NCI-H2171 treated with DMSO at 0.1 percent for 48 hours (cell line): ENCODE measurements around the gene CACNA2D4.

Source experiments
- DNase-seq: peaks from one replicate; lab custom pipeline; 2025; lab: John Stamatoyannopoulos, UW

Gene CACNA2D4

GRCh38 chr12:1919284-1919683 is 832 bp upstream of the CACNA2D4 start:
- DNase-seq: no peak

- no peak for DNase-seq
Observed at GRCh38 chr12:1918884-1919236, 408 bp upstream of the CACNA2D4 start.

DNA sequence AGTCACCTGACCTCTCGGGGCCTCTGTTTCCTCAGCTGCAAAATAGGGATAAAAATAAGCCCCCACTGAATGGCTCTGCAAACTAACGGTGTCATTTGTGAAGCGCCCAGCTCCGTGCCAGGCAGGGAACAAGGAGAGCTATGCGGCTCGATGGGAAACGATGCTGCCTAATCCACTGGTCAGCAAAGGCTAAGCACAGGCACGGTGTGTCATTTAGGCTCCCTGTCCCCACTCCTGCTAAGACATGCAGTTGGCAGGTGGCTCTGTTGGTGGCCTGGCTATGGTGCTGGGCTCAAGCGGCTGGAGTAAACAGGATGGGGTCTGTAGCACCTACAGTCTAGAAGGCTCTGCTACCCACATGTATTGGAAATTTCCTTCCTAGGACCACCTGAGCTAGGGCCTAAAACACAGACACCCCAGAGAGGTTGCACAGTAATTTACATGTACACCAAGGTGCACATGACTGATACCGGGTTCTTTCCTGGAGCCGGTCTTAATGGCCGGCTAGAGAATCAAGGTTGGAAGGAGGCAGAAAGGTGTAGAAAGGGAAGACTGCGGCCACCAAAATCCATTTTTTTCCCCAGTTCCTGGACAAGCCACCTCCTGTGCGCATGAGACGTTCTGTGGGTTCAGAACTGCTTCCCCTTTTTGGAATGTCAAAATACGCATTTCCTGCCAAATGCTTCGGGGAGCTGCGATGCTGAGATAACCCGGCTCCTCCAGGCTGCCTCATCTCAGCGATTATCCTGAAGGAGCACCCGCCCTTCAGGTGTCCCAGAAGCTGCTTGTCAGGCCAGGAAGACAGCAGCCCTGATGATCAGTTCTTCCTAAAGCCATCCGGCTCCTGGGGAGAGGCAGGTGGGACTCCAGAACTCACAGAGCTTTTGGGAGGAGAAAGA is 1.0 kb downstream of the CACNA2D4 start:
- no peak for DNase-seq

DNA sequence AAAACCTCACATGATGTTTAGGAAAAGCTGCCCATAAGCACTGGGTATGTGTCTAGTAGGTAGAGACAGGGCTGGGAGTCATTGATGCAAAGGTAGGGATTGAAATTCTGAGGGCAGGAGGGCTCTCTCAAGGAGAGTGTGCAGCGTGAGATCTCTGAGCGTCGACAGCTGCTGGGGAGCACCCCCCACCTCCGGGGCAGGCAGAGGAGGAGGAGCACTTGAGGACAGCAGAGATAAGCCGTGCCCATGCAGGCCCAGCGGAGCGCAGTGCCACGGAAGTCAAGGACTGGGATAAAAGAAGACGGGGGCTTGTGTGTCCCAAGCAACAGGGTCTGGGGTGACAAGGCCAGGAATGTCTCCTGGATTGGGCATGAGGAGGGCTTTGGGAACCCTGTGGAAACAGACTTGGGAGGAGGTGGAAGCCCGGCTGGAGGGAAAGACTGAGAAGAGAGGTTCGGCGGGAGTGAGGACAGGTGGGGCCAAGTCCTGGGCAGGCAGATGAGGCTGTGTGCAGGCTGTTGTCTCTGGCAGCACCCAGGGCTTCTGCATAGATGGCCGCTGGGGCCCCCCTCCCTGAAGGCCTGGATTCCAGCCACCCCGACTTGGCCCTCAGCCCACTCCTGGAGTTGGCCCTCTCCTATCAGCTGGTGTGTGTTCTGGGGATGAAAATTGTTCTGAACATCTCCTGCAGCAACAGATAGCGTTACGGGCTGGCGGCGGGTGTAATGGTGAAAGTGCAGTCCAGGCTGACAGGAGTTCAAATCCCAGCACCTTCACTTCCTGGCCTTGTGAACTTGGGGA is 1.9 kb downstream of the CACNA2D4 start:
- DNase-seq: peak; percentile 71

- no peak for DNase-seq
Observed at GRCh38 chr12:1915082-1915968, 3.1 kb downstream of the CACNA2D4 start.

DNA sequence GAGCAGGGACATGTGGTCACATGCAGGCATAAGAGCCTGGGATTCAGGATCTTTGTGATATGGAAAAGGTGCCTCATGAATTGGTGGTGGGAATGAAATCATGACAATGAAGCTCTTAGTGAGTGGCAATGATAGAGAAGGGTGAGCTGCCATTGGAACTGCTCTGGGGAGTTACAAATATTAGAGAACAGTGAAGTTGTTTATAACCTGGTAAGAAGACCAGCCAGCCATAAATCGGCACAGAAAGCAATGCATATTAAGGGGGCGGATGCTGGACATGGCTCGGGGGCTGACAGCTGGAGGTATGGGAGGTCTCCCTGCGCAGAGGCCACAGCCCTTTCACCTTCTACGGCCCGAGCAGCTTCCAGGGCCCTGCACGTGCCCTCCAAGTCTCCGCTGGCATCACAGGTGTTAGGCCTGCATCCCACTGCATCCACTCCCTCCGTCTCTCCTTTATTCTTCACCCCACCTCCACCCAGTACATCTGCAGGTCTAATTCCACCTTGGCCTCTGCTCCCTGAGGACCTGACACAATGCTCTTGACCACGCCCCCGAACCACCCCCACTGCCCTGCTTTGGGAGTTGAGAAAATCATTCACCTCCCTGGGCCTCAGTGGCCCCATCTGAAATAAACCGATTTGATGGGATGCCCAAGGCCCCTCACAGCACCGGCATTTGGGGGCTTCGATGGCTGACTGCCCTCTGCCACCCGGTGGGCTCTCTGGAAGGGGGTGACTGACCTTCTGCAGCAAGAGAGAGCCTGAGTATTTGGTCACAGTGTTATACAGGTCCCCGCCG is 4.1 kb downstream of the CACNA2D4 start:
- DNase-seq: no peak

- DNase-seq: no peak
Observed at GRCh38 chr12:1913377-1914113, 4.9 kb downstream of the CACNA2D4 start.

DNA sequence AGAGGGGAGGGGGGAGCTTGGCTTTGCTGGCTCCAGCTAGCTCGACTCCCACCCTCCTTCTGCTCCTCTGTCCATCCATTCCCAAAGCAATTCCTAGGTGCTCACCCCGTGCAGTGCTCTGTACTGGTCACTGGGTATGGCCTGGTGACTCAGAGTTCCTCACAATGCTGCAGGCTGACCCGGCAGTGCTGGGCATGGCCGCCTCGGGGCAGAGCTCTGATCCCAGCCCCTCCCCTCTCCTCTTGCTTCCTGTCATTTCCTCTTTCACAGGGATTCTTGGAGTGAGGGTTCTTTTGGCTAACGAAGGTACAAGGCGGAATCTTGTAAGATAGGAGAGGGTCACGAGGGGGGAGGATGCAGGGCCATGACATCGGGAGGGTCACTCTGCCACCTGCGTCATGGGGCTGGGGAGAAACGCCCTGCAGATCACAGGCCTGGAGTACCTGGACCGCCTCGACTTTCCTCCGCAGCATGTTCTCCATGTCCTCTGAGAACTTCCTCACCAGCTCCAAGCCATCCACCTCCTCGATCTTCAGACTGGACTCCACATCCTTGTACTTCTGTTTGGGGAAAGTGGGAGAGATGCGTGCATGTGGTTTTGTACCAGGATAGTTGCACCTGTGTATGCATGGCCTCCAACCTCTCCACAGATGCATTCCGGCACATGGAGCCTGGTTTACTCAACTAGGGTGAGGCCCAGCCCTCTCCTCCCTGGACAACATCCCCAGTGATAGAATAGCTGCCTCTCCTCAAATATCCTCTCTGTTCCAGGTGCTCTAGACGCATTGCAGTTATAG is 5.7 kb downstream of the CACNA2D4 start:
- no peak for DNase-seq

GRCh38 chr12:1911598-1912575 is 6.6 kb downstream of the CACNA2D4 start:
- DNase-seq: peak; percentile 40

DNA sequence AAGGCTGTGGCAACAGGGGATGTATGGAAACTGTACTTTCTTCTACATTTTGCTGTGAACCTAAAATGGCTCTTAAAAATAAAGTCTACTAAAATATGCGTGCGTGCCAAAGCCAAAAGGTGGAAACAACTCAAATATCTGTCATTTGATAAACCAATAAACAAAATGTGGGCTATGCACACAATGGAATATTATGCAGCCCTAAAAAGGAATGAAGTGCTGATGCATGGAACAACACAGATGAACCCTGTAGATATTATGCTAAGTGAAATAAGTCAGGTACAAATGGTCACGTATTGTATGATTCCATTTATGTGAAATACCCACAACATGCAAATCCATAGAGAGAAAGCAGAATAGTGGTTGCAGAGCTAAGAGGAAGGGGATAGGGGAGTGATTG is 8.0 kb downstream of the CACNA2D4 start:
- no peak for DNase-seq

DNA sequence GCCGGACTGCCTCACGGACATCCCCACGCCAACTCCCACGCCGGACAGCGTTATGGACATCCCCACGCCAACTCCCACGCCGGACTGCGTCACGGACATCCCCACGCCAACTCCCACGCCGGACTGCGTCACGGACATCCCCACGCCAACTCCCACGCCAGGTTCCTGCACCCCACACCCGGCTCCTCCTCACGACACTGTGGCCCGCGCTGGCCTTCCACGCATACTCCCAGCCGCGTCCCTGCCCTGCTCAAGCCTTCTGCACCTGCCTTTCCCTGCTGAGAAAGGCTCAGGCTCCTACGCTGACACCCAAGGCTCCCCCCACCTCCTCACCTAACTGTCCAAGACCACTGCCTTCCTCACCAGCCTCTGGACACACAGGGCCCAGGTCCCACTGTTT is 9.7 kb downstream of the CACNA2D4 start:
- no peak for DNase-seq

- DNase-seq: no peak
Observed at GRCh38 chr12:1907652-1908611, 10.5 kb downstream of the CACNA2D4 start.

DNA sequence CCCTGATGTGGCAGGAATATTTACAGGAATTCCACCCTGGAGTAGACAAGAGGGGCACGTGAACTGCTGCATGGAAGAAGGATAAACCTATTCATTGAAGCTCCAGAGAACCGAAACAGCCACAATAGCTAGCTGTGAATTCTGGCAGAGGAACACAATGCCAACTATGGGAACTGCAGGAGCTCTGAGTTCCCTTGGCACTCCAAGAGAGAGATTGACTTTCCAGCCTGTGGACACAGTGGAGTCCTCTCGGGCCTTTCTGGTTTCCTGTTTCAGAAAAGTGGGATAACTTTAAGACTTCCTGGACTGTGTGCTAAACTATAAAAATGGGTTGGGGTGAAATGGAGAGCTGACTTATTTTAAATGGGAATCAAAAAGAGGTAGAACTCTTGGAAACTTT is 11.9 kb downstream of the CACNA2D4 start:
- no peak for DNase-seq

GRCh38 chr12:1904875-1905274 is 13.6 kb downstream of the CACNA2D4 start:
- DNase-seq: no peak

- DNase-seq: no peak
Observed at GRCh38 chr12:1896964-1897363, 21.5 kb downstream of the CACNA2D4 start.

DNA sequence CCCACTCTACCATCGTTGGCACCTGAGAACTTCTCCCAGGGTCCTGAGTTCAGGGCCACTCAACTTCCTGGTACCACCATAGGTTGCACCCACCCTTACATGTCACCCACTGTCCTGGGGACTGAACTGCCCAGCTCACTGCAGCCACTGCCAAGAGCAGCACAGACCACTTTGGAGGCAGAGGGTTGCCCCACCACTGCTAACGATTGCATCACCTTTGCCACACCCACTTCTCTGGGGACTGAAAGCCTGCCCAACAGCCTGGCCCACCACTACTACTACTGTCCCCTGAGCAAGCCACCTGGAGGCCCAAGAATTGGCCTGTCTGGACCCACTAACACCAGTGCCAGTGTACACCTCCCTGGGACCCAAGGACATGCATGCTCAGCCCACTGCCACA is 27.6 kb downstream of the CACNA2D4 start:
- DNase-seq: no peak

GRCh38 chr12:1890119-1890703 is 28.2 kb downstream of the CACNA2D4 start:
- DNase-seq: no peak
